ENCODE measurements around the gene SLC51A.

Gene SLC51A

GRCh38 chr3:196222876-196223595 is 6.7 kb downstream of the SLC51A start:
- H3K9me3 ChIP-seq: no peaks in the 10 kb centered on the region
- peaks cover 39% of the 10 kb centered on the region for H3K4me1 ChIP-seq
- no peaks in the 10 kb centered on the region for H3K36me3 ChIP-seq
- H3K27ac ChIP-seq: no peak overlapping the region
- H3K27me3 ChIP-seq: no peaks in the 10 kb centered on the region
- TF ChIP-seq Cebpa-rat (IDR thresholded peaks at IDR 0.05): no peak
- H3K9ac ChIP-seq: no peak overlapping the region
- H3K4me3 ChIP-seq: no peak overlapping the region
- H3K4me2 ChIP-seq: no peak overlapping the region
- H4K20me1 ChIP-seq: no peaks in the 10 kb centered on the region

DNA sequence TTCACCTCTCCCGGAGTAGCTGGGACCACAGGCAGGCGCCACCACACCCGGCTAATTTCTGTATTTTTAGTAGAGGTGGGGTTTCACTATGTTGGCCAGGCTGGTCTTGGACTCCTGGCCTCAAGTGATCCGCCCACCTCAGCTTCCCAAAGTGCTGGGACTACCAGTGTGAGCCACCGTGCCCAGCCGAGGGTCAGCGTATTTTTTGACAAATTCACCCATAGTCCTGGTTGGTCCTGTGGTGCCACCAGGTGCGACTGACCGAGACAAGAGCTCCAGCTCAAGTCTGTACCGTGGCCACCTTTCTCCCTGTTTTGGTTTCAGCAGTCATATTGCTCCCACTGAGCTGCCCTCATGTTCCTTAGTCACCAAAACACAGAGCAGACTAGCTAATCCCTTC is 8.8 kb downstream of the SLC51A start:
- no peak overlapping the region for H3K27ac ChIP-seq
- no peaks in the 10 kb centered on the region for H3K9me3 ChIP-seq
- H4K20me1 ChIP-seq: no peaks in the 10 kb centered on the region
- peaks cover 19% of the 10 kb centered on the region for H3K4me1 ChIP-seq
- H3K9ac ChIP-seq: no peak overlapping the region
- no peak overlapping the region for H3K4me3 ChIP-seq
- H3K27me3 ChIP-seq: no peaks in the 10 kb centered on the region
- no peaks in the 10 kb centered on the region for H3K36me3 ChIP-seq
- no peak overlapping the region for H3K4me2 ChIP-seq
- TF ChIP-seq Cebpa-rat (IDR thresholded peaks at IDR 0.05): no peak

DNA sequence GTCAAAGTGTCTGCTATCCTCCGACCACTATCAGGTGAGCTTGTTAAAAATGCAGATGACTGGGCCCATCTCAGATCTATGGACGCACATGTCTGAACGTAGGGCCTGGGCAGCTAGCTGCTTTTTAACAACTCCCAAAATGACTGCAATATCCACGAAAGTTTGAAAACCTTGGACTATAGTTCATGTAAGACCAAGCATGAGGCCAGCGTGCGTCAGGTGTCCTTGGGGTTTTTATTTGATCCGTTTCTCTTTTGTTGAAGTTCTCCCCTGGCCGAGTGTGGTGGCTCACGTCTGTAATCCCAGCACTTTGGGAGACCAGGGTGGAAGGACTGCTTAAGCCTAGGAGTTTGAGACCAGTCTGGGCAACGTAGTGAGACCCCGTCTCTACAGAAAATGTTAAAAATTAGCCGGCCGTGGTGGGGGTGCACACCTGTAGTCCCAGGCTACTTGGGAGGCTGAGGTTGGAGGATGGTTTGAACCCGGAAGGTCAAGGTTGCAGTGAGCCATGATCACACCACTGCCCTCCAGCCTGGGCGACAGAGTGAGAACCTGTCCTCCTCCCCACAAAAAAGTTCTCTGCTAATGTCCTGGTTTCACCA is 9.5 kb downstream of the SLC51A start:
- Histone ChIP-seq H3K4me3 (no peak overlapping the region), H3K27me3 (no peaks in the 10 kb centered on the region), H3K4me2 (no peak overlapping the region), H4K20me1 (no peaks in the 10 kb centered on the region), H3K9ac (no peak overlapping the region), H3K36me3 (no peaks in the 10 kb centered on the region), H3K9me3 (no peaks in the 10 kb centered on the region), H3K4me1 (peaks cover 11% of the 10 kb centered on the region), H3K27ac (no peak overlapping the region)
- TF ChIP-seq Cebpa-rat (IDR thresholded peaks at IDR 0.05): no peak

GRCh38 chr3:196227121-196227561 is 10.8 kb downstream of the SLC51A start:
- peaks cover 8% of the 10 kb centered on the region for H3K4me1 ChIP-seq
- no peaks in the 10 kb centered on the region for H3K27me3 ChIP-seq
- H3K9me3 ChIP-seq: no peaks in the 10 kb centered on the region
- H3K4me2 ChIP-seq: no peak overlapping the region
- H3K9ac ChIP-seq: no peak overlapping the region
- no peak for TF ChIP-seq Cebpa-rat (IDR thresholded peaks at IDR 0.05)
- no peak overlapping the region for H3K27ac ChIP-seq
- H3K36me3 ChIP-seq: no peaks in the 10 kb centered on the region
- no peaks in the 10 kb centered on the region for H4K20me1 ChIP-seq
- no peak overlapping the region for H3K4me3 ChIP-seq

GRCh38 chr3:196227629-196228493 is 11.5 kb downstream of the SLC51A start:
- no peak overlapping the region for H3K9ac ChIP-seq
- no peaks in the 10 kb centered on the region for H3K9me3 ChIP-seq
- no peaks in the 10 kb centered on the region for H4K20me1 ChIP-seq
- no peak for TF ChIP-seq Cebpa-rat (IDR thresholded peaks at IDR 0.05)
- no peak overlapping the region for H3K4me3 ChIP-seq
- no peaks in the 10 kb centered on the region for H3K36me3 ChIP-seq
- peaks cover 15% of the 10 kb centered on the region for H3K4me1 ChIP-seq
- H3K27me3 ChIP-seq: no peaks in the 10 kb centered on the region
- H3K4me2 ChIP-seq: no peak overlapping the region
- H3K27ac ChIP-seq: no peak overlapping the region

DNA sequence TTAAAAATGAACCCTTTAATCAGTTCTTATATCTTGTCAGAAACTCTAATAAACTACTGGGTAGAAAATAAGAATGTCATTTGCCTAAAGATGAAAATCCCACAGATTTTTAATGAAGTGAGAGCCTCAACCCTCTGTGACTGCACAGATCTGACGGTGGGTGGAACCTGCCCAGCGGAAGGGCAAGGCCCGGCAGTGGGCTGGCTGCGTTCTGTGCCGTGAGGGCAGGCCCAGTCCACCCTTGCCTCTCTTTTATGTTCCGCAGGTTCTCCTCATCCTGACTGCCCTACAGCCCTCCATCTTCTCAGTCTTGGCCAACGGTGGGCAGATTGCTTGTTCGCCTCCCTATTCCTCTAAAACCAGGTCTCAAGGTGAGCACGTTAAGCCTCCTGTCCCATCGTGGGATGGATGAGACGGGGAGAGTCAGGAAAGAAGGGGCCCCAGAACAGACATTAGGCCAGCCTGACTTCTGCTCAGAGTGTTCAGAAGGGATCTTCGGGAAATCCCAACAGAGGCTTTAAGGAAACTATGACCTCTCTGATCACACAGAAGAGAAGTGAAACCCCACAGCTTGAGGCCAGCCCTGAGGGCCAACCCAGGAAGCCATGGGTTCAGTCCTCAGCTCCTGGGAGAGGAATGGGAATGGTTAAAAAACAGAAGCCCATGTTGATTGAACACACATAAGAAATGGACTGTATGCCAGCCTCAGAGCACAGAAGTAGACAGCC is 16.0 kb downstream of the SLC51A start:
- Histone ChIP-seq H3K27ac (no peak overlapping the region), H3K36me3 (peaks cover 6% of the 10 kb centered on the region; the same call in 1 of the 2 replicates), H3K4me2 (peak overlapping the region; percentile 62), H3K4me1 (peaks cover 28% of the 10 kb centered on the region), H3K4me3 (no peak overlapping the region), H3K27me3 (no peaks in the 10 kb centered on the region), H4K20me1 (peaks cover 5% of the 10 kb centered on the region; the same call in 1 of the 2 replicates), H3K9ac (no peak overlapping the region), H3K9me3 (no peaks in the 10 kb centered on the region)
- TF ChIP-seq Cebpa-rat (IDR thresholded peaks at IDR 0.05): no peak

DNA sequence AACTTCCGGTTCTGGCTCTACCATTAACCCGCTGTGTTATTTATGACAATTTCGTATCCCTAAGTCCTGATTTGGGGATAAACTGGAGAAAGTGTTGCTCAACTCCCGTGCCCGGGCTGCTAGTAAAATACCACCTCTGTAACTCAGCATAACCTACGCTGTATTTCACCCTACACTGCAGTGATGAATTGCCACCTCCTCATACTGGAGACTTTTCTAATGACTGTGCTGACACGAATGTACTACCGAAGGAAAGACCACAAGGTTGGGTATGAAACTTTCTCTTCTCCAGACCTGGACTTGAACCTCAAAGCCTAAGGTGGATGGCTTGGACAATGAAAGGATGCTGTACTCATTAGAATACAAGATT is 16.5 kb downstream of the SLC51A start:
- H3K4me1 ChIP-seq: peaks cover 34% of the 10 kb centered on the region
- no peak overlapping the region for H3K4me3 ChIP-seq
- peaks cover 7% of the 10 kb centered on the region for H3K36me3 ChIP-seq
- no peak overlapping the region for H3K9ac ChIP-seq
- H3K4me2 ChIP-seq: peak overlapping the region; percentile 62
- no peak overlapping the region for H3K27ac ChIP-seq
- no peaks in the 10 kb centered on the region for H3K27me3 ChIP-seq
- no peak for TF ChIP-seq Cebpa-rat (IDR thresholded peaks at IDR 0.05)
- no peaks in the 10 kb centered on the region for H3K9me3 ChIP-seq
- peaks cover 11% of the 10 kb centered on the region for H4K20me1 ChIP-seq

DNA sequence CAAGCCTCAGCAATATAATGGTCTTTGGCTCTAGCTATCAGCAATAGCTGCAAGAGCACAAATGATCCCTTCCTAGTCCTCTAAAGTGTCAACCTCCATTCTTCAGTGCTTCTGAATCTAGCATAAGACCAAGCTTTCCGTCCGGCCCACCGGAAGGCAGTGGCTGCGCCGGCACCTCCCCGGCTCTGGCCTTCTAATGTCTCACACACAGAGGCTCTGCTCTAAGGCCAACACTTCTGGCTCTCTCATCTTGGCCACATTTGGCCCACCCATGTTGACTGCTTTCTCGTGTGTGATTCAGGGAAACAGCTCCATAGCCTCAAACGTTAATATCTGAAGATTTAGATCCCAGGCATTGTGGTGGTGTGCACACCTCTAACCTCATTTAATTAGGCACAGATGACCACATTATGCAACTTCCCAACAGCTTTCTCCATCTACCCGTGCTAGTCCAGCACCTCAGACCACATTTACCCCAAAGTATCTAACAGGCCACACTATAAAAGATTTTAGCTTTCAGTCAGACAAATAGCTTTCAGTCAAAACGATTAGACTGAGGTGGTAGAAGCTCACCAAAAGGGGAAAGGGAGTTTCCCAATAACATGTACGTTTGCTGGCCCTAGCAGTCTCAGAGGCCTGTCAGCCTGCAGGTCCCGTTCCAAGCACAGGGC is 19.3 kb downstream of the SLC51A start:
- Histone ChIP-seq H3K4me2 (peak overlapping the region; percentile 68; the same call in 1 of the 2 replicates), H3K36me3 (peaks cover 33% of the 10 kb centered on the region), H3K27ac (no peak overlapping the region), H3K9ac (no peak overlapping the region), H3K4me1 (peaks cover 39% of the 10 kb centered on the region), H3K4me3 (no peak overlapping the region), H3K9me3 (no peaks in the 10 kb centered on the region), H3K27me3 (no peaks in the 10 kb centered on the region), H4K20me1 (peaks cover 14% of the 10 kb centered on the region)
- no peak for TF ChIP-seq Cebpa-rat (IDR thresholded peaks at IDR 0.05)

GRCh38 chr3:196236223-196236622 is 19.9 kb downstream of the SLC51A start:
- H3K4me1 ChIP-seq: peaks cover 39% of the 10 kb centered on the region
- H3K4me2 ChIP-seq: peak overlapping the region; percentile 68
- H3K9me3 ChIP-seq: no peaks in the 10 kb centered on the region
- H3K9ac ChIP-seq: no peak overlapping the region
- H3K27ac ChIP-seq: no peak overlapping the region
- peaks cover 39% of the 10 kb centered on the region for H3K36me3 ChIP-seq
- no peak for TF ChIP-seq Cebpa-rat (IDR thresholded peaks at IDR 0.05)
- no peaks in the 10 kb centered on the region for H3K27me3 ChIP-seq
- H3K4me3 ChIP-seq: no peak overlapping the region
- H4K20me1 ChIP-seq: peaks cover 14% of the 10 kb centered on the region

Measured in BLaER1 (cell line).